Fibroblast of pulmonary artery (primary cell): ENCODE results near the gene AGPAT2.

Experiments
- DNase-seq: peaks from one replicate; pipeline ENCODE4 v3.0.0-alpha.2; 2010; ENCODE audit warnings: low read depth
- H3K4me3 ChIP-seq: replicated peaks from 2 replicates; pipeline ENCODE4 v1.5.1; 2011; ENCODE audit warnings: low read depth, mild to moderate bottlenecking, control low read depth, low read length, moderate library complexity
- CTCF ChIP-seq: IDR thresholded peaks from 2 replicates; pipeline ENCODE4 v1.5.1; 2011; ENCODE audit warnings: mild to moderate bottlenecking, control low read depth, low read length, inconsistent platforms; ENCODE audit errors: missing control alignments

The AGPAT2 gene

GRCh38 chr9:136650021-136650420 lies 37.2 kb downstream of the AGPAT2 start:
- no peak for TF ChIP-seq CTCF
- DNase-seq: no peak

GRCh38 chr9:136648751-136649150 lies 38.5 kb downstream of the AGPAT2 start:
- no peak for DNase-seq
- TF ChIP-seq CTCF: no peak
- H3K4me3 ChIP-seq: no peak overlapping the region

More at GRCh38 chr9:136650021-136650420, 37.2 kb downstream of the AGPAT2 start:
- no peak overlapping the region for H3K4me3 ChIP-seq

DNA sequence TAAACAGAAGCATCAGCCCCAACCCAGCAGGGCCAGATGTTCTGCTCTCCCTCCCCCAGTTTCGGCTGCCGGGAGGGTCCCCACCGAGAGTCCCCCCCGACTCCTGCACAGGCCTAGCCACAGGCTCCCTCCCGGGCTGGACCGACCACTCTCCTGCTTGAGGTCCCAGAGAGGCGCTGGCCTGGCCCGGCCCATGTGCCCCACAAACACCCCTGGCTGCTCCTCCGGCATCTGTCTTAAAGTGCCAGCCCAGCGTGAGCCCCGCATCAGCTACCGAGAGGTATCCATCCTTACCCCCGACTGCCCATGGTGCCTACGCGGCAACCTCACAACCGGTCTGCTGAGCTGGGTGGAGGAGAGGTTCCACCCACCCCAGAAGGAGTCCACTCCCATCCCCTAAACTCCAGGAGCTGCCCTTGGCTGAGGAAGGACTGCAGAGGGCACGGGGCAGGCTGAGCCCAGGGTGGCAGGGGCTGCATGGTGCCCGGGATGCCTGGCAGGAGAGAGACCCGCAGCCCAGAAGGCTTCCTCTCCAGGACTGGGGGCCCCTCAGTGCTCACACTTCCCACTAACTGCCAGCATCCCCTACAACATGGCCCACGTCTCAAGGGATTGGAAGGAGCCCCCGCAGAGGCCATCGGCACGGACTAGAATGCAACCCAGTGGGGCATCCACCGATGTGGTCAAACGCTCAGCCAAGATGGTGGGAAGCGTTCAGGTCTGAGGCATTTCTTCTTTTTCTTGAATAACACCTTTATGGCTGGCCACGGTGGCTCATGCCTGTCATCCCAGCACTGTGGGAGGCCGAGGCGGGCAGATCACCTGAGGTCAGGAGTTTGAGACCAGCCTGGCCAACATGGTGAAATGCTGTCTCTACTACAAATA lies 40.2 kb downstream of the AGPAT2 start:
- no peak for DNase-seq
- H3K4me3 ChIP-seq: no peak overlapping the region
- TF ChIP-seq CTCF: no peak

DNA sequence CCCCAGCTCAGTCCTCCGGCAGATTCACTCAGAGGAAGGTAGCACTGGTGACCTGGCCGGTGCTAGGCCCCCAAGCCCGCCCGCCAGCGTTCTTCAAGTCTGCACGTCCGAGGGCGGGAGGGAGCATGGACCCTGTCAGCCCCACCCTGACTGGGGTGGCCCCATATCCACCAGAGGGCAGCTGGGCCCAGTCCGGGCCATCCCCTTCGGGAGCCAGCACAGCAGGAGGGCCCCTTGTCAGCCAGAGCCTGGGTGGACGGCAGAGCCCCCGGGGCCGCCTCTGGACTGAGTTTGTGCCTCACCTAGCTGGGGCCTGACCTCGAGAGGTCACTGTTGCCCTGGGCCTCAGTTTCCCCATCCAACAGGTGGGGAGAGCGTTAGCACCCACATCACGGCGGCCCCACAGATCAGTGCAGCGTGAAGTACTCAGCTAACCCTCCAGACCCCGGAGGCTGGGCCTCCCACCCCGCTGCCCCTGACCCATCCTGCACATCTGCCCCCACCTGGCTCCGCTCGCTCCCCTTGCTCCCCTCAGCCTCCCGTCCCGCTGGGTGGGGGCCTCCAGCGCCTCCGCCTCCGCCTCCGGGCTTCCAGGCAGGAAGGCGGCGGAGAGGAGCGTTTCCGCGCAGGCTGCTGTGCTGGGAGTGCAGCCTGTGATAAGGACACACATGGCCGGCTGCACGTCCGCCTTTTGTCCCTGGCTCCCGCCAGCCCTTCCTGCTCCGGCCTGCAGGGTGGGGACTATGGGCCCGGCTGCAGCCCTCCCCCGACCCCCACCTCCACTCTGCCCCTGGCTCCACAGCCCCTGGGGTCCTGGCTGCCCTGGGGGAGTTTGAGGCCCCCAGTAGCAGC lies 41.1 kb downstream of the AGPAT2 start:
- DNase-seq: peak; percentile 69
- no peak overlapping the region for H3K4me3 ChIP-seq
- no peak for TF ChIP-seq CTCF

- TF ChIP-seq CTCF: no peak
- no peak for DNase-seq
- no peak overlapping the region for H3K4me3 ChIP-seq
These were observed 41.8 kb downstream of the AGPAT2 start for GRCh38 chr9:136645352-136645902.

- TF ChIP-seq CTCF: peak; percentile 52
- H3K4me3 ChIP-seq: no peak overlapping the region
- no peak for DNase-seq
These were observed 42.5 kb downstream of the AGPAT2 start for GRCh38 chr9:136644593-136645351.
